PC-3 (cell line): ENCODE measurements around the gene MAGI1. TPM values are rescaled to one million over a fixed set of nuclear protein-coding genes. Genes with fewer than 3 reads are reported as not detected.

Experiments
- ATAC-seq: fragments of 200-7000 bp; cut with Tn5 transposase; 2 replicates; pipeline ENCODE4 v1.9.1; 2020; ENCODE audit warnings: mild to moderate bottlenecking, moderate library complexity
- BruUV-seq: library from RNA; stranded (reverse); fragments of 400-500 nt; replicated peaks from 2 replicates; lab custom pipeline; 2021; lab: Mats Ljungman, UMichigan
- CTCF ChIA-PET: fragments of 300-600 bp; sonication (Branson Sonifier 250); formaldehyde crosslinking; loops from one replicate; lab custom pipeline; 2022; ENCODE audit warnings: antibody characterized with exemption; lab: Charles Lee
- POLR2A ChIA-PET: fragments of 300-600 bp; sonication (Branson Sonifier 250); formaldehyde crosslinking; loops from one replicate; lab custom pipeline; 2022; ENCODE audit warnings: antibody characterized with exemption; ENCODE audit not compliant: unreplicated experiment; lab: Charles Lee
- DNase-seq: peaks from one replicate; pipeline ENCODE4 v3.0.0-alpha.2; 2015
- H2AFZ ChIP-seq: fragments of 300-600 bp; sonication (generic); 2 replicates; pipeline ENCODE4 v1.6.0; 2016; ENCODE audit warnings: antibody characterized with exemption, low read length
- H3F3A ChIP-seq: fragments of 300-600 bp; sonication (generic); one replicate; pipeline ENCODE4 v1.6.0; 2017; ENCODE audit warnings: antibody characterized with exemption, low read length, control low read depth, mild to moderate bottlenecking; ENCODE audit not compliant: unreplicated experiment
- H3K27ac ChIP-seq: fragments of 300-600 bp; sonication (generic); 2 replicates; pipeline ENCODE4 v1.5.1; 2016; ENCODE audit warnings: mild to moderate bottlenecking, low read length
- H3K27me3 ChIP-seq: fragments of 300-600 bp; sonication (generic); 2 replicates; pipeline ENCODE4 v1.6.1; 2016; ENCODE audit warnings: low read length, mixed read lengths
- H3K36me3 ChIP-seq: fragments of 300-600 bp; sonication (generic); 2 replicates; pipeline ENCODE4 v1.6.1; 2016; ENCODE audit warnings: low read depth, mixed run types, low read length, mixed read lengths
- H3K4me1 ChIP-seq: fragments of 300-600 bp; sonication (generic); 2 replicates; pipeline ENCODE4 v1.5.1; 2016; ENCODE audit warnings: low read length; ENCODE audit not compliant: insufficient read depth
- H3K4me2 ChIP-seq: fragments of 300-600 bp; sonication (generic); 2 replicates; pipeline ENCODE4 v1.6.0; 2016; ENCODE audit warnings: low read length
- H3K4me3 ChIP-seq: fragments of 300-600 bp; sonication (generic); 2 replicates; pipeline ENCODE4 v1.5.1; 2016; ENCODE audit warnings: mild to moderate bottlenecking, low read length, mixed read lengths
- H3K79me2 ChIP-seq: fragments of 300-600 bp; sonication (generic); 2 replicates; pipeline ENCODE4 v1.6.1; 2017; ENCODE audit warnings: low read length, mixed read lengths
- H3K9ac ChIP-seq: fragments of 300-600 bp; sonication (generic); 2 replicates; pipeline ENCODE4 v1.6.0; 2016; ENCODE audit warnings: mild to moderate bottlenecking, low read length
- H3K9me2 ChIP-seq: fragments of 300-600 bp; sonication (generic); replicated peaks from 2 replicates; pipeline ENCODE4 v1.6.1; 2016; ENCODE audit warnings: mixed run types, low read length, mixed read lengths
- H3K9me3 ChIP-seq: fragments of 300-600 bp; sonication (generic); 2 replicates; pipeline ENCODE4 v1.6.1; 2016; ENCODE audit warnings: low read length, mixed read lengths
- H4K20me1 ChIP-seq: fragments of 300-600 bp; sonication (generic); 2 replicates; pipeline ENCODE4 v1.6.1; 2016; ENCODE audit warnings: low read length, mixed read lengths
- CTCF ChIP-seq: fragments of 300-600 bp; sonication (generic); conservative IDR thresholded peaks from 2 replicates; pipeline ENCODE4 v1.5.1; 2017; ENCODE audit warnings: antibody characterized with exemption, low read depth, mild to moderate bottlenecking, low read length
- EZH2 ChIP-seq: fragments of 300-600 bp; sonication (generic); IDR thresholded peaks from one replicate; pipeline ENCODE4 v1.6.1; 2017; ENCODE audit warnings: antibody characterized with exemption, mild to moderate bottlenecking, low read length; ENCODE audit not compliant: unreplicated experiment
- EZH2phosphoT487 ChIP-seq: fragments of 300-600 bp; sonication (generic); IDR thresholded peaks from 2 replicates; pipeline ENCODE4 v1.6.1; 2018; ENCODE audit warnings: mild to moderate bottlenecking, antibody characterized with exemption, low read length, borderline replicate concordance
- intact Hi-C: fragments of 100-400 bp; cut with micrococcal nuclease; formaldehyde crosslinking; loops from 2 replicates; pipeline ENCODE4 v1.9.0; 2023
- total RNA-seq: library from RNA; depleted of rRNA; stranded (reverse); fragments of >200 nt; gene quantifications from 2 replicates; pipeline ENCODE4 v1.2.3, GENCODE V29; 2014

Gene MAGI1
- total RNA-seq, 1 experiment from 2014 or later = 8.9 TPM

- no peak for DNase-seq
- Histone ChIP-seq H3K9me3 (no peaks in the 10 kb centered on the region), H3K9me2 (no peaks in the 10 kb centered on the region), H3K36me3 (no peaks in the 10 kb centered on the region), H3K4me3 (no peak overlapping the region), H3F3A (no peaks in the 10 kb centered on the region), H3K27ac (no peak overlapping the region), H2AFZ (no peak overlapping the region), H4K20me1 (no peaks in the 10 kb centered on the region), H3K79me2 (no peaks in the 10 kb centered on the region), H3K27me3 (no peaks in the 10 kb centered on the region), H3K9ac (no peak overlapping the region), H3K4me2 (no peak overlapping the region), H3K4me1 (no peaks in the 10 kb centered on the region)
- intact Hi-C loops = no loop called here
- no peak for ATAC-seq
- TF ChIP-seq EZH2 (no peak), CTCF (no peak), EZH2phosphoT487 (no peak)
- BruUV-seq = no TSS peak
- POLR2A ChIA-PET = no interaction called here
- CTCF ChIA-PET = no interaction called here
Measured at GRCh38 chr3:65772758-65773157, 266.0 kb downstream of the MAGI1 start.

- no peak overlapping the region for H3K9ac ChIP-seq
- intact Hi-C loops = no loop called here
- no peaks in the 10 kb centered on the region for H4K20me1 ChIP-seq
- DNase-seq (no peak), ATAC-seq (no peak)
- H3K27ac ChIP-seq = no peak overlapping the region
- ChIA-PET CTCF (no interaction called here), POLR2A (no interaction called here)
- TF ChIP-seq CTCF = no peak
- TF ChIP-seq EZH2phosphoT487 = no peak
- TF ChIP-seq EZH2 = no peak
- no peaks in the 10 kb centered on the region for H3K27me3 ChIP-seq
- H3K79me2 ChIP-seq = no peaks in the 10 kb centered on the region
- H3K36me3 ChIP-seq = no peaks in the 10 kb centered on the region
- H3K4me1 ChIP-seq = no peaks in the 10 kb centered on the region
- H2AFZ ChIP-seq = no peak overlapping the region
- H3K4me3 ChIP-seq = no peak overlapping the region
- H3F3A ChIP-seq = no peaks in the 10 kb centered on the region
- no peaks in the 10 kb centered on the region for H3K9me2 ChIP-seq
- BruUV-seq = no TSS peak
- H3K9me3 ChIP-seq = no peaks in the 10 kb centered on the region
- no peak overlapping the region for H3K4me2 ChIP-seq
Measured at GRCh38 chr3:65767551-65767950, 271.2 kb downstream of the MAGI1 start.

DNA sequence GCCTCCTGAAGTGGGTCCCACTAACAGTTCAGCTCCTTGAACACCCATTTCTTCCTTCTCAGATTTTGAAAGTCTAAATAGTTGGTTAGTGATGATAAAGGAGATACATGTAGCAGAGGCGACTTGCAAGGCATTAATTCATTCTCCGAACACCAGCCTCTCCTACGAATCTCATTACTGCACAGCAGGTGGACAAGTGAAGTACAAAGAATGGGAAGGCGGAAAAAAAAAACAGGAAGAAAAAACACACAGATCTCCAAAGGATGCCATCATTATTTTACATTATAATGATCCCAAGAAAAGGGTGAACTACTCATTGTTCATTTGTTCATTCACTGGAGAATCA, 276.5 kb downstream of the MAGI1 start:
- TF ChIP-seq CTCF (no peak), EZH2 (no peak), EZH2phosphoT487 (no peak)
- Histone ChIP-seq H3F3A (no peaks in the 10 kb centered on the region), H3K4me2 (no peak overlapping the region), H4K20me1 (no peaks in the 10 kb centered on the region), H2AFZ (no peak overlapping the region), H3K9ac (no peak overlapping the region), H3K36me3 (no peaks in the 10 kb centered on the region), H3K9me3 (no peaks in the 10 kb centered on the region), H3K27me3 (no peaks in the 10 kb centered on the region), H3K79me2 (no peaks in the 10 kb centered on the region), H3K9me2 (no peaks in the 10 kb centered on the region), H3K4me3 (no peak overlapping the region), H3K27ac (no peak overlapping the region), H3K4me1 (no peaks in the 10 kb centered on the region)
- ChIA-PET CTCF (no interaction called here), POLR2A (no interaction called here)
- ATAC-seq (no peak), DNase-seq (no peak)
- BruUV-seq = no TSS peak
- intact Hi-C loops = no loop called here
